SK-N-SH (cell line): ENCODE results near the gene SRBD1. TPM values are rescaled to one million over a fixed set of nuclear protein-coding genes. Genes with fewer than 3 reads are reported as not detected.

ENCODE experiments used
- CTCF ChIA-PET: fragments of 300-600, 350-600 bp; formaldehyde crosslinking; extraction: SDS; loops from one replicate; lab custom pipeline; 2021; lab: Yijun Ruan, JAX
- POLR2A ChIA-PET: fragments of 350-600 bp; sonication (Branson Sonifier 250); formaldehyde crosslinking; extraction: SDS; loops from one replicate; lab custom pipeline; 2020; ENCODE audit warnings: antibody characterized with exemption, inconsistent platforms; lab: Yijun Ruan, JAX
- DNase-seq: peaks from one replicate; pipeline ENCODE4 v3.0.0; 2012
- H2AFZ ChIP-seq: fragments of 200-600 bp; sonication (generic); 2 replicates; pipeline ENCODE4 v1.8.1; 2016; ENCODE audit warnings: antibody characterized with exemption, mild to moderate bottlenecking, low read depth
- H3F3A ChIP-seq: fragments of 200-600 bp; sonication (generic); replicated peaks from 2 replicates; pipeline ENCODE3; 2016; ENCODE audit warnings: antibody characterized with exemption, mild to moderate bottlenecking; ENCODE audit not compliant: insufficient read depth
- H3K27ac ChIP-seq, 2 experiments: fragments of 200-500 bp in 1 of 2; fragments of 200-600 bp in 1 of 2; sonication (Bioruptor generic) in 1 of 2; sonication (generic), shearing (Covaris generic) in 1 of 2; 2 replicates each; pipeline versions ENCODE4 v1.5.1 to v1.6.1; 2014 to 2016; ENCODE audit warnings: low read depth in 2 of 2, inconsistent platforms in 1 of 2, low read length in 1 of 2, mild to moderate bottlenecking in 1 of 2, mixed read lengths in 1 of 2
- H3K27me3 ChIP-seq: fragments of 200-600 bp; sonication (generic), shearing (Covaris generic); 2 replicates; pipeline ENCODE4 v1.6.1; 2016; ENCODE audit warnings: mixed run types; ENCODE audit not compliant: insufficient read depth
- H3K36me3 ChIP-seq, 2 experiments: fragments of 200-500 bp in 1 of 2; fragments of 200-600 bp in 1 of 2; sonication (Bioruptor generic) in 1 of 2; sonication (generic) in 1 of 2; replicated peaks in 1 of 2; 2 replicates each; pipeline versions ENCODE3 to v1.5.1; 2014 to 2016; ENCODE audit warnings: low read length in 1 of 2, mild to moderate bottlenecking in 1 of 2; ENCODE audit not compliant: insufficient read depth in 2 of 2, control insufficient read depth in 1 of 2
- H3K4me1 ChIP-seq, 2 experiments: fragments of 200-500 bp in 1 of 2; fragments of 200-600 bp in 1 of 2; sonication (Bioruptor generic) in 1 of 2; sonication (generic), shearing (Covaris generic) in 1 of 2; 2 replicates each; pipeline versions ENCODE4 v1.5.1 to v1.6.1; 2014 to 2016; ENCODE audit warnings: low read depth in 1 of 2, low read length in 1 of 2, mixed run types in 1 of 2; ENCODE audit not compliant: insufficient read depth in 2 of 2, control insufficient read depth in 1 of 2
- H3K4me2 ChIP-seq: fragments of 200-600 bp; sonication (generic), shearing (Covaris generic); 2 replicates; pipeline ENCODE4 v1.6.1; 2017; ENCODE audit warnings: mixed run types
- H3K4me3 ChIP-seq, 2 experiments: fragments of 200-500 bp in 1 of 2; fragments of 200-600 bp in 1 of 2; sonication (Bioruptor generic) in 1 of 2; sonication (generic), shearing (Covaris generic) in 1 of 2; 2 replicates each; pipeline versions ENCODE4 v1.5.1 to v1.8.1; 2014 to 2016; ENCODE audit warnings: low read depth in 2 of 2, inconsistent platforms in 1 of 2, low read length in 1 of 2, mild to moderate bottlenecking in 1 of 2, mixed read lengths in 1 of 2, moderate library complexity in 1 of 2
- H3K79me2 ChIP-seq: fragments of 200-600 bp; sonication (generic); 2 replicates; pipeline ENCODE4 v1.8.1; 2017; ENCODE audit warnings: mild to moderate bottlenecking; ENCODE audit not compliant: insufficient read depth
- H3K9ac ChIP-seq: fragments of 200-600 bp; sonication (generic); 2 replicates; pipeline ENCODE4 v1.6.1; 2017; ENCODE audit warnings: mixed run types
- H3K9me2 ChIP-seq: fragments of 200-600 bp; sonication (generic); 2 replicates; pipeline ENCODE4 v1.6.1; 2017; ENCODE audit warnings: mixed run types
- H3K9me3 ChIP-seq: fragments of 200-600 bp; sonication (generic); 2 replicates; pipeline ENCODE4 v1.6.1; 2017; ENCODE audit warnings: mixed run types, mild to moderate bottlenecking, moderate library complexity
- H4K20me1 ChIP-seq: fragments of 200-600 bp; sonication (generic); 2 replicates; pipeline ENCODE4 v1.6.1; 2017; ENCODE audit warnings: mild to moderate bottlenecking, mixed run types; ENCODE audit not compliant: insufficient read depth
- CHD2 ChIP-seq: fragments of 150-350 bp; IDR thresholded peaks from 2 replicates; pipeline ENCODE4 v1.6.1; 2018; ENCODE audit warnings: low read length; ENCODE audit not compliant: partially characterized antibody
- EZH2phosphoT487 ChIP-seq: fragments of 200-600 bp; sonication (generic); IDR thresholded peaks from 2 replicates; pipeline ENCODE4 v1.6.1; 2017; ENCODE audit warnings: low read depth, mixed run types, mild to moderate bottlenecking, antibody characterized with exemption, moderate library complexity, borderline replicate concordance
- FOXJ3 ChIP-seq: sonication (generic); formaldehyde crosslinking; IDR thresholded peaks from 2 replicates; pipeline ENCODE4 v1.5.1; 2020; ENCODE audit warnings: mild to moderate bottlenecking, missing genetic modification reagents
- FOXM1 ChIP-seq: IDR thresholded peaks from 2 replicates; pipeline ENCODE4 v1.4.0; 2012; ENCODE audit warnings: low read depth, mild to moderate bottlenecking
- GABPA ChIP-seq: IDR thresholded peaks from 2 replicates; pipeline ENCODE4 v1.4.0; 2012; ENCODE audit warnings: low read depth, mild to moderate bottlenecking
- GATA2 ChIP-seq: sonication (generic); formaldehyde crosslinking; IDR thresholded peaks from 2 replicates; pipeline ENCODE4 v1.5.0; 2020; ENCODE audit warnings: mild to moderate bottlenecking, missing genetic modification reagents
- MXI1 ChIP-seq: IDR thresholded peaks from 2 replicates; pipeline ENCODE4 v1.6.1; 2012; ENCODE audit warnings: mild to moderate bottlenecking, low read depth, low read length, improper control_type of control experiment
- POLR2AphosphoS5 ChIP-seq: IDR thresholded peaks from 2 replicates; pipeline ENCODE4 v1.6.1; 2012; ENCODE audit warnings: low read depth, low read length
- RCOR1 ChIP-seq: fragments of 150-350 bp; IDR thresholded peaks from 2 replicates; pipeline ENCODE4 v1.6.1; 2017; ENCODE audit warnings: antibody characterized with exemption, low read length
- RFX5 ChIP-seq: IDR thresholded peaks from 2 replicates; pipeline ENCODE4 v1.6.1; 2012; ENCODE audit warnings: mild to moderate bottlenecking, improper control_type of control experiment, low read length
- RXRA ChIP-seq: IDR thresholded peaks from 2 replicates; pipeline ENCODE4 v1.4.0; 2012; ENCODE audit warnings: low read depth, mild to moderate bottlenecking, borderline replicate concordance
- SIN3A ChIP-seq: IDR thresholded peaks from 2 replicates; pipeline ENCODE4 v1.6.1; 2012; ENCODE audit warnings: low read depth, mild to moderate bottlenecking, low read length, moderate library complexity, borderline replicate concordance
- SMC3 ChIP-seq: IDR thresholded peaks from 2 replicates; pipeline ENCODE4 v1.6.1; 2012; ENCODE audit warnings: low read depth, low read length, improper control_type of control experiment
- TAF1 ChIP-seq: IDR thresholded peaks from 2 replicates; pipeline ENCODE4 v1.6.1; 2012; ENCODE audit warnings: low read depth, mild to moderate bottlenecking, low read length, moderate library complexity, borderline replicate concordance
- TCF12 ChIP-seq: IDR thresholded peaks from 2 replicates; pipeline ENCODE4 v1.4.0; 2012
- TEAD4 ChIP-seq: IDR thresholded peaks from 2 replicates; pipeline ENCODE4 v1.4.0; 2012; ENCODE audit warnings: mild to moderate bottlenecking, borderline replicate concordance; ENCODE audit not compliant: insufficient read depth
- USF2 ChIP-seq: fragments of 150-350 bp; IDR thresholded peaks from 2 replicates; pipeline ENCODE4 v1.6.1; 2017; ENCODE audit warnings: antibody characterized with exemption, low read length, low read depth, borderline replicate concordance
- WGBS: methylation state at CpG from one replicate; pipeline ENCODE4 v1.1.6; 2017; ENCODE audit warnings: low lambda C conversion rate; 5-methylcytosine and 5-hydroxymethylcytosine counted together
- polyA plus RNA-seq, 3 experiments: library from polyadenylated mRNA; depleted of rRNA; stranded (reverse); fragments of >200 nt; gene quantifications; 2 replicates each; pipeline ENCODE4 v1.2.3, GENCODE V29; 2012

The SRBD1 gene
- polyA plus RNA-seq, 1 of the 3 experiments (the other 2 are of a cell fraction): 3.2 TPM

DNA sequence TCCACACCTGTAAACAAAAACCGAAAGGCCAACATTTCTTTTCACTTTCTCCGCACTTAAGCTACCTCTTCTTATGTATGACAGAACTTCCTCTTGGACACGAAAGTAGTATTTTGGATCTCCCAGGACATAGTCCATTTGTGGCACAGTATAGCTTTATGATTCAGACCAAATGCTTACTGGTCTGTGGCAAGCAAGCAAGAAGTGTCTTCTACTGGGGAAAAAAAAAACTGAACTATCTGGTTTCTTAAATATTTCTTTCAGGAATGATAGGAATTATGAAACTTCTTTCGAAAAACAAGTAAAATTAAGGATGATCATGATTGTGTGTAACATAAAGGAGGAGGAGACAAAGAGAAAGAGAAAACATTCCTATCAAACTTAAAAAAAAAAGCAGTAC lies 33.6 kb downstream of the SRBD1 start:
- no peaks in the 10 kb centered on the region for H3K9me3 ChIP-seq
- TF ChIP-seq EZH2phosphoT487 (no peak), USF2 (no peak), GATA2 (CRISPR knock-in tag) (no peak), TAF1 (no peak), RCOR1 (no peak), TEAD4 (no peak), SIN3A (no peak), FOXJ3 (CRISPR knock-in tag) (no peak), GABPA (no peak), CHD2 (no peak)
- TF ChIP-seq, all 33 proteins: peak for 0
- ChIA-PET POLR2A (no interaction called here), CTCF (interaction anchor here (0.8 to 2.1 kb wide), 10 partner anchors 8 to 605 kb away, joined by 3 to 11 read pairs (median 4); no protein-coding TSS in a partner anchor)
- no peaks in the 10 kb centered on the region for H3K79me2 ChIP-seq
- no peak for DNase-seq
- H3K27me3 ChIP-seq: no peaks in the 10 kb centered on the region
- WGBS: 85% methylated on average over 4 of the region's 4 CpGs
- H3K4me1 ChIP-seq: peaks cover 0 to 13% of the 10 kb centered on the region in 2 experiments; a peak in 2 of 4 replicates
- H3K4me2 ChIP-seq: no peak overlapping the region; the same call in 1 of the 2 replicates
- H2AFZ ChIP-seq: no peak overlapping the region
- H3F3A ChIP-seq: no peaks in the 10 kb centered on the region
- H3K9me2 ChIP-seq: no peaks in the 10 kb centered on the region
- H3K9ac ChIP-seq: no peak overlapping the region
- H3K4me3 ChIP-seq: no peak overlapping the region
- H3K36me3 ChIP-seq: peaks cover 28 to 63% of the 10 kb centered on the region in 2 experiments
- peak overlapping the region in 1 of 2 experiments; percentile 4; a peak in 2 of 4 replicates for H3K27ac ChIP-seq
- H4K20me1 ChIP-seq: no peaks in the 10 kb centered on the region

DNA sequence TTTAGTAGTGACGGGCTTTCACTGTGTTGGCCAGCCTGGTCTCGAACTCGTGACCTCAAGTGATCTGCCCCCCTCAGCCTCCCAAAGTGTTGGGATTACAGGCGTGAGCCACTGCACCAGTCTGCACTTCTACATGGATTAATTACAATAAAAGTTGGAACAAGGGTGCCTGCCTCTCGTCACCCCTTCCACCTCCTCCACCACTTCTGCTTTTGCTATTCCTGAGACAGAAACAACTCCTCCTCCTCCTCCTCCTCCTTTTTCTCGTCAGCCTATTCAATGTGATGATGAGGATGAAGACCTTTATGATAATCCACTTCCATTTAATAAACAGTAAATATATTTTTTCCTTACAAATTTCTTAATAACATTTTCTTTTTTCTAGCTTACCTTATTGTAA lies 35.2 kb downstream of the SRBD1 start:
- no peaks in the 10 kb centered on the region for H3K9me3 ChIP-seq
- no peak overlapping the region for H3K9ac ChIP-seq
- no peaks in the 10 kb centered on the region for H3F3A ChIP-seq
- DNase-seq: no peak
- POLR2A ChIA-PET: no interaction called here
- no peak overlapping the region for H3K27ac ChIP-seq
- no peak overlapping the region for H3K4me3 ChIP-seq
- H4K20me1 ChIP-seq: no peaks in the 10 kb centered on the region
- H3K9me2 ChIP-seq: no peaks in the 10 kb centered on the region
- H3K79me2 ChIP-seq: no peaks in the 10 kb centered on the region
- H2AFZ ChIP-seq: no peak overlapping the region
- H3K27me3 ChIP-seq: no peaks in the 10 kb centered on the region
- no peak for TF ChIP-seq TCF12
- no peak for TF ChIP-seq SMC3
- TF ChIP-seq RFX5: no peak
- TF ChIP-seq TAF1: no peak
- no peak for TF ChIP-seq FOXM1
- TF ChIP-seq RXRA: no peak
- no peak for TF ChIP-seq MXI1
- no peak for TF ChIP-seq POLR2AphosphoS5
- no peak overlapping the region for H3K4me2 ChIP-seq
- WGBS: 91% methylated on average over 6 of the region's 6 CpGs
- CTCF ChIA-PET: interaction anchor here (0.6 to 1.7 kb wide), 6 partner anchors 9 to 619 kb away, joined by 3 to 11 read pairs (median 4); no protein-coding TSS in a partner anchor
- peaks cover 0 to 16% of the 10 kb centered on the region in 2 experiments; a peak in 2 of 4 replicates for H3K4me1 ChIP-seq
- peaks cover 33 to 65% of the 10 kb centered on the region in 2 experiments for H3K36me3 ChIP-seq
